Endodermal cell (in vitro differentiated cells): ENCODE measurements around the gene TRPM3. TPM values are rescaled to one million over a fixed set of nuclear protein-coding genes. Genes with fewer than 3 reads are reported as not detected.

Experiments used
- DNase-seq: peaks from one replicate; pipeline ENCODE4 v3.0.0-alpha.2; 2017
- H3K27ac ChIP-seq: 2 replicates; pipeline ENCODE4 v1.5.1; 2013; ENCODE audit warnings: mild to moderate bottlenecking, low read depth, low read length, moderate library complexity
- H3K27me3 ChIP-seq: 2 replicates; pipeline ENCODE4 v1.6.1; 2013; ENCODE audit warnings: mild to moderate bottlenecking, low read length, moderate library complexity; ENCODE audit not compliant: insufficient read depth, control insufficient read depth, poor library complexity, severe bottlenecking
- H3K36me3 ChIP-seq: 2 replicates; pipeline ENCODE4 v1.7.0; 2013; ENCODE audit warnings: mild to moderate bottlenecking, low read length, moderate library complexity; ENCODE audit not compliant: control insufficient read depth, insufficient read depth
- H3K4me1 ChIP-seq: one replicate; pipeline ENCODE4 v1.7.0; 2013; ENCODE audit warnings: low read length; ENCODE audit not compliant: control insufficient read depth, insufficient read depth
- H3K4me3 ChIP-seq: 2 replicates; pipeline ENCODE4 v1.5.1; 2013; ENCODE audit warnings: mild to moderate bottlenecking, low read length, moderate library complexity
- H3K9ac ChIP-seq: 2 replicates; pipeline ENCODE4 v1.6.1; 2013; ENCODE audit warnings: mild to moderate bottlenecking, low read length, moderate library complexity; ENCODE audit not compliant: poor library complexity, severe bottlenecking; ENCODE audit errors: extremely low read depth
- H3K9me3 ChIP-seq: 2 replicates; pipeline ENCODE4 v1.6.1; 2013; ENCODE audit warnings: mild to moderate bottlenecking, low read length, moderate library complexity; ENCODE audit not compliant: control insufficient read depth
- H3K27ac Mint-ChIP-seq: 2 replicates; pipeline ENCODE4 v1.8.0; 2020; ENCODE audit warnings: mixed read lengths
- H3K27me3 Mint-ChIP-seq: 2 replicates; pipeline ENCODE4 v1.8.0; 2021; ENCODE audit warnings: mild to moderate bottlenecking, mixed read lengths; ENCODE audit not compliant: insufficient read depth
- H3K36me3 Mint-ChIP-seq: 2 replicates; pipeline ENCODE4 v1.8.0; 2020; ENCODE audit warnings: low read depth, mixed read lengths
- H3K4me1 Mint-ChIP-seq: 2 replicates; pipeline ENCODE4 v1.8.0; 2020; ENCODE audit warnings: mixed read lengths
- H3K4me3 Mint-ChIP-seq: 2 replicates; pipeline ENCODE4 v1.8.0; 2020; ENCODE audit warnings: mild to moderate bottlenecking, moderate library complexity, mixed read lengths
- H3K9me3 Mint-ChIP-seq: 2 replicates; pipeline ENCODE4 v1.8.0; 2020; ENCODE audit warnings: mild to moderate bottlenecking, mixed read lengths
- CTCF ChIP-seq: fragments of 200-600 bp; sonication (generic); conservative IDR thresholded peaks from 2 replicates; pipeline ENCODE4 v1.5.0; 2021; ENCODE audit warnings: antibody characterized with exemption, mild to moderate bottlenecking
- WGBS, 2 experiments: methylation state at CpG; one replicate each; pipeline versions ENCODE4 v1.1.5 to v1.1.7; 2013; ENCODE audit warnings: missing lambda C conversion rate in 2 of 2, mixed read lengths in 1 of 2; ENCODE audit not compliant: insufficient coverage in 1 of 2, insufficient read length in 1 of 2; 5-methylcytosine and 5-hydroxymethylcytosine counted together
- total RNA-seq, 2 donors: library from RNA; stranded (reverse); fragmentation: NEBNext Ultra II Directional in 1 of 2; extraction: Animal tissue kit (Norgen Biotek cat#: 25700) in 1 of 2; gene quantifications; 2 replicates in 1 of 2; 3 replicates in 1 of 2; pipeline ENCODE4 v1.2.1, GENCODE V29; 2021

Gene TRPM3
- total RNA-seq, 2 donors from 2014 or later = 1.8 to 2.5 TPM

- no peak for DNase-seq
- Histone ChIP-seq H3K27ac (no peak overlapping the region), H3K36me3 (no peaks in the 10 kb centered on the region), H3K9me3 (no peaks in the 10 kb centered on the region), H3K4me3 (no peak overlapping the region), H3K4me1 (peaks cover 17% of the 10 kb centered on the region), H3K27me3 (no peaks in the 10 kb centered on the region), H3K9ac (no peak overlapping the region)
- no peak for TF ChIP-seq CTCF
- Mint-ChIP-seq H3K27ac (no peak overlapping the region), H3K9me3 (no peaks in the 10 kb centered on the region), H3K27me3 (no peaks in the 10 kb centered on the region), H3K4me3 (no peak overlapping the region), H3K4me1 (peaks cover 38% of the 10 kb centered on the region), H3K36me3 (no peaks in the 10 kb centered on the region)
- WGBS, 2 experiments = 89 to 100% methylated on average over 2 to 4 of the region's 4 CpGs
Measured at GRCh38 chr9:70951749-70952727, 169.4 kb downstream of the TRPM3 start.

DNA sequence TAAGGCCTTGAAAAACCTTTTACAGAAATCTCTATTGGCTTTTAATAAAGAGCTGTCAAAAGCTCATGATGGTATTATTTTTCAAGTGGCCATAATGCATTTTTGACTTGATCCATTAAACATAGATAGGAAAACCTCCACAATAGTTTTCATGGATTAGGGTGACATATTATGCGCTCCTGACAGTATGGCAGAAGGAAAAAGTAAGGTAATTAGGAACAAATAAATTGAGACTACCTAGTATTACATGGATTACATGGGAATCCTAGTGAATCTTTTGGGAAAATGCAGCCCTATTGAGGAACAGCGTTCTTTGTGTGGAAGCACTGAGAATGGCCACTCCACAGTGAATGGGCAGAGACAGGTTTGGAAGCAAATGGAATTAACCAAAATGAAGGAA is 171.2 kb downstream of the TRPM3 start:
- Mint-ChIP-seq H3K4me1 (peaks cover 31% of the 10 kb centered on the region), H3K4me3 (no peak overlapping the region), H3K27me3 (no peaks in the 10 kb centered on the region), H3K9me3 (no peaks in the 10 kb centered on the region), H3K36me3 (no peaks in the 10 kb centered on the region), H3K27ac (no peak overlapping the region)
- Histone ChIP-seq H3K9me3 (no peaks in the 10 kb centered on the region), H3K27ac (no peak overlapping the region), H3K4me3 (no peak overlapping the region), H3K4me1 (peaks cover 10% of the 10 kb centered on the region), H3K36me3 (no peaks in the 10 kb centered on the region), H3K27me3 (no peaks in the 10 kb centered on the region), H3K9ac (no peak overlapping the region)
- 75 to 86% methylated on average over 1 to 2 of the region's 2 CpGs for WGBS, 2 experiments
- no peak for DNase-seq
- TF ChIP-seq CTCF = no peak

DNA sequence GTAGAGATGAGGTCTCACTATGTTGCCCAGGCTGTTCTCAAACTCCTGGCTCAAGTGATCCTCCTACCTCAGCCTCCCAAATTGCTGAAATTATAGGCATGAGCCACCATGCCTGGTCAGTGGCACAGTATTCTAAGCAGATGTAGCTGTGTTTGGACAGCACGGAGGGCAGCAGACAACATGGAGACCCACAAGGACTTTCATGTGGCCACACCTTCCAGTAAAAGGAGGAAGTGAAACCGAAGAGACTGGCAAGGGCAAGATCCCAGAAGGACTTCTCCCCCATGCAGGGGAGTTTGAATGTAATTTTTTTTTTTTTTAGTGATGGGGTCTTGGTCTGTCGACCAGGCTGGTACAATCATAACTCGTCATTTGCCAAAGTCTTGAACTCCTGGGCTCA is 172.2 kb downstream of the TRPM3 start:
- Histone ChIP-seq H3K9ac (no peak overlapping the region), H3K9me3 (no peaks in the 10 kb centered on the region), H3K4me3 (no peak overlapping the region), H3K27me3 (no peaks in the 10 kb centered on the region), H3K27ac (no peak overlapping the region), H3K36me3 (no peaks in the 10 kb centered on the region), H3K4me1 (peaks cover 6% of the 10 kb centered on the region)
- H3K4me1 Mint-ChIP-seq = peaks cover 21% of the 10 kb centered on the region
- H3K4me3 Mint-ChIP-seq = no peak overlapping the region
- no peaks in the 10 kb centered on the region for H3K9me3 Mint-ChIP-seq
- no peak for DNase-seq
- no peaks in the 10 kb centered on the region for H3K27me3 Mint-ChIP-seq
- H3K36me3 Mint-ChIP-seq = no peaks in the 10 kb centered on the region
- no peak for TF ChIP-seq CTCF
- 67 to 82% methylated on average over 2 to 4 of the region's 4 CpGs for WGBS, 2 experiments
- no peak overlapping the region for H3K27ac Mint-ChIP-seq
